Pericardium fibroblast (primary cell): ENCODE data around the gene PIGT. TPM values are rescaled to one million over a fixed set of nuclear protein-coding genes. Genes with fewer than 3 reads are reported as not detected.

Experiments
- total RNA-seq: library from RNA; depleted of rRNA; stranded (reverse); fragments of >200 nt; gene quantifications from 2 replicates; pipeline ENCODE4 v1.2.3, GENCODE V29; 2015

PIGT gene
- 87.8 and 96.4 TPM in 2 replicates for total RNA-seq

GRCh38 chr20:45415822-45416637 lies at the start of gene PIGT:
PIGT (plus strand) TSS chr20:45416141; CDS start chr20:45416157, 16 bp downstream.

GRCh38 chr20:45378191-45378590 lies 37.8 kb upstream of the PIGT start, which contains the start of gene TP53TG5:
TP53TG5 (minus strand) TSS chr20:45378325; CDS start chr20:45378236, 89 bp downstream.

GRCh38 chr20:45407783-45408645 lies 7.9 kb upstream of the PIGT start, which contains the start of gene DBNDD2:
DBNDD2 (plus strand) TSS chr20:45408289; CDS start chr20:45408468, 179 bp downstream.

GRCh38 chr20:45469336-45470261 lies 53.7 kb downstream of the PIGT start, which contains the start of gene WFDC2:
WFDC2 (plus strand) TSS chr20:45469753; CDS start chr20:45469782, 29 bp downstream.

Other genes starting within 250 kb of the PIGT start
- not detected in 2 replicates for gene PI3, start 241.2 kb upstream of the PIGT start, total RNA-seq
- gene SEMG1, start 209.1 kb upstream of the PIGT start, total RNA-seq = not detected in 2 replicates
- not detected in 2 replicates for gene SEMG2, start 194.8 kb upstream of the PIGT start, total RNA-seq
- gene SLPI, start 161.6 kb upstream of the PIGT start, total RNA-seq = 1.7 and 19.5 TPM in 2 replicates
- not detected in 2 replicates for gene RBPJL, start 109.3 kb upstream of the PIGT start, total RNA-seq
- 1.6 TPM in 1 of 2 replicates, not detected in the other for gene MATN4, start 107.8 kb upstream of the PIGT start, total RNA-seq
- gene SDC4, start 67.7 kb upstream of the PIGT start, total RNA-seq = 45.2 and 48.1 TPM in 2 replicates
- 22.4 and 23.6 TPM in 2 replicates for gene SYS1, start 53.0 kb upstream of the PIGT start, total RNA-seq
- not detected in 2 replicates for gene TP53TG5, start 37.8 kb upstream of the PIGT start, total RNA-seq
- gene DBNDD2, start 7.9 kb upstream of the PIGT start, total RNA-seq = 2.0 and 12.3 TPM in 2 replicates
- not detected in 2 replicates for gene WFDC2, start 53.6 kb downstream of the PIGT start, total RNA-seq
- not detected in 2 replicates for gene SPINT3, start 99.5 kb downstream of the PIGT start, total RNA-seq
- not detected in 2 replicates for gene WFDC6, start 123.3 kb downstream of the PIGT start, total RNA-seq
- gene EPPIN, start 131.3 kb downstream of the PIGT start, total RNA-seq = not detected in 2 replicates
- gene WFDC8, start 163.1 kb downstream of the PIGT start, total RNA-seq = not detected in 2 replicates
- gene WFDC10A, start 213.6 kb downstream of the PIGT start, total RNA-seq = not detected in 2 replicates
- gene WFDC9, start 215.1 kb downstream of the PIGT start, total RNA-seq = not detected in 2 replicates